ENCODE data around the gene PMEL. TPM values are rescaled to one million over a fixed set of nuclear protein-coding genes. Genes with fewer than 3 reads are reported as not detected.
"Not testable (repeated sequence)": the region's sequence is repeated elsewhere in the genome, so short reads cannot be mapped to it uniquely, and the experiment has no call there.

Gene PMEL
- total RNA-seq, 1 experiment from 2014 or later = not detected

DNA sequence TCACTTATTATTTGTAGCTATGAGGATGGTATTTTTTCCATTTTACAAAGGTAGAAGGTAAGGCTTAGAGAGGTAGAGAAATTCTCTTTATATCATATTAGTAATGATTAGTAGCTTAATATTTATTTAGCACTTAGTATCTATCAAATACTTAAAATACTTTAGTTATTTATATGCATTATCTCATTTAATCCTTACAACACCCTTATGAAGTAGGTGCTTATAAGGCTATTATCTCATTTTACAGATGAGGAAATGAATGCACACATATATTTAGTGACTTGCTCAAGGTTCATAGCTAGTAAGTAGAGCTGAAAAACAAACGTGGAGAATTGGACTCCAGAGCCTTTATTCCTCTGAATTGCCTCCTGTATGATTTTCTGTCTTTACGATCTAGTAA lies 19.0 kb upstream of the PMEL start:
- no peak for DNase-seq (ENCODE audit: unreplicated experiment)
- intact Hi-C loops (cut with micrococcal nuclease) = no loop called here
- ChIA-PET POLR2A (interaction anchor here (0.7 to 3.0 kb wide), 3 partner anchors 11 to 57 kb away, joined by 3 to 25 read pairs (median 23); partner anchors contain the start of genes RAB5B and SUOX), CTCF (interaction anchor here (0.6 to 7.0 kb wide), 6 partner anchors 10 to 59 kb away, joined by 3 to 80 read pairs (median 4); partner anchors contain the start of gene SUOX)
- no peaks in the 10 kb centered on the region for H3K9me3 Mint-ChIP-seq (ENCODE audit: unreplicated experiment)
- TF ChIP-seq, protein P1, sequence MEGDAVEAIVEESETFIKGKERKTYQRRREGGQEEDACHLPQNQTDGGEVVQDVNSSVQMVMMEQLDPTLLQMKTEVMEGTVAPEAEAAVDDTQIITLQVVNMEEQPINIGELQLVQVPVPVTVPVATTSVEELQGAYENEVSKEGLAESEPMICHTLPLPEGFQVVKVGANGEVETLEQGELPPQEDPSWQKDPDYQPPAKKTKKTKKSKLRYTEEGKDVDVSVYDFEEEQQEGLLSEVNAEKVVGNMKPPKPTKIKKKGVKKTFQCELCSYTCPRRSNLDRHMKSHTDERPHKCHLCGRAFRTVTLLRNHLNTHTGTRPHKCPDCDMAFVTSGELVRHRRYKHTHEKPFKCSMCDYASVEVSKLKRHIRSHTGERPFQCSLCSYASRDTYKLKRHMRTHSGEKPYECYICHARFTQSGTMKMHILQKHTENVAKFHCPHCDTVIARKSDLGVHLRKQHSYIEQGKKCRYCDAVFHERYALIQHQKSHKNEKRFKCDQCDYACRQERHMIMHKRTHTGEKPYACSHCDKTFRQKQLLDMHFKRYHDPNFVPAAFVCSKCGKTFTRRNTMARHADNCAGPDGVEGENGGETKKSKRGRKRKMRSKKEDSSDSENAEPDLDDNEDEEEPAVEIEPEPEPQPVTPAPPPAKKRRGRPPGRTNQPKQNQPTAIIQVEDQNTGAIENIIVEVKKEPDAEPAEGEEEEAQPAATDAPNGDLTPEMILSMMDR (IDR thresholded peaks at IDR 0.05; ENCODE audit: unreplicated experiment) = no peak
- H3K36me3 Mint-ChIP-seq (ENCODE audit: insufficient read depth, unreplicated experiment) = peaks cover 78% of the 10 kb centered on the region
- no peak overlapping the region for H3K4me3 Mint-ChIP-seq (ENCODE audit: unreplicated experiment)
- H3K27ac Mint-ChIP-seq (ENCODE audit: low read depth, unreplicated experiment) = no peak overlapping the region
- BruUV-seq (replicated peaks) = no TSS peak
- H3K4me1 Mint-ChIP-seq (ENCODE audit: insufficient read depth, unreplicated experiment) = no peaks in the 10 kb centered on the region
- no peaks in the 10 kb centered on the region for H3K27me3 Mint-ChIP-seq (ENCODE audit: insufficient read depth, unreplicated experiment)

DNA sequence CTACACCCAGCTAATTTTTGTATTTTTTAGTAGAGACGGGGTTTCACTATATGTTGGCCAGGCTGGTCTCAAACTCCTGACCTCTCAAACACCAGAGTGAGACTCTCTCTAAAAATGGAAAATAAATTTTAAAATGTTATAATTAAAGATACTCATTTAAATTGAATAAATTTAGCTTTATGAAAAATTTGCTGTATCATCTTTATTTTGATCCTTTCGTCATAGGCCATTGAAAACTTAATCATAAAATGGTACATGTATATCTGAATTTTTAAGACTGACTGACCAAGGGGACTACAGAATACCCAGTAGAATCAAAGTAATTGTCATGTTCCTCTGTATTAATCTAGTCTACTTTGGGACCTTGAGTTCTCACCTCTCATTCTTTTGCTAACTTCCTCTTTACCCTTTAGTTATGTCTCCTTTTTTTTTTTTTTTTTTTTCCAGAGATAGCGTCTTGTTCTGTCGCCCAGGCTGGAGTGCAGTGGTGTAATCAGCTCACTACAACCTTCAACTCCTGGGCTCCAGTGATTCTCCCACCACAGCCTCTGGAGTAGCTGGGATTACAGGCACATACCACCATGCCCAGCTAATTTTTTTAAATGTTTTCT lies 17.5 kb upstream of the PMEL start:
- Mint-ChIP-seq H3K9me3 (ENCODE audit: unreplicated experiment) (no peaks in the 10 kb centered on the region), H3K36me3 (ENCODE audit: insufficient read depth, unreplicated experiment) (peaks cover 63% of the 10 kb centered on the region), H3K27me3 (ENCODE audit: insufficient read depth, unreplicated experiment) (no peaks in the 10 kb centered on the region), H3K27ac (ENCODE audit: low read depth, unreplicated experiment) (no peak overlapping the region), H3K4me1 (ENCODE audit: insufficient read depth, unreplicated experiment) (peaks cover 2% of the 10 kb centered on the region), H3K4me3 (ENCODE audit: unreplicated experiment) (no peak overlapping the region)
- DNase-seq (ENCODE audit: unreplicated experiment) = no peak
- TF ChIP-seq, protein P1 (IDR thresholded peaks at IDR 0.05; ENCODE audit: unreplicated experiment) = no peak
- ChIA-PET POLR2A (interaction anchor here (1.1 to 2.9 kb wide), 5 partner anchors 10 to 145 kb away, joined by 3 to 36 read pairs (median 5); partner anchors contain the start of genes ESYT1, RAB5B and SUOX), CTCF (interaction anchor here (0.5 to 7.0 kb wide), 8 partner anchors 8 to 97 kb away, joined by 3 to 80 read pairs (median 4); partner anchors contain the start of genes DGKA, RAB5B and SUOX)
- no TSS peak for BruUV-seq (replicated peaks)
- intact Hi-C loops (cut with micrococcal nuclease) = no loop called here

DNA sequence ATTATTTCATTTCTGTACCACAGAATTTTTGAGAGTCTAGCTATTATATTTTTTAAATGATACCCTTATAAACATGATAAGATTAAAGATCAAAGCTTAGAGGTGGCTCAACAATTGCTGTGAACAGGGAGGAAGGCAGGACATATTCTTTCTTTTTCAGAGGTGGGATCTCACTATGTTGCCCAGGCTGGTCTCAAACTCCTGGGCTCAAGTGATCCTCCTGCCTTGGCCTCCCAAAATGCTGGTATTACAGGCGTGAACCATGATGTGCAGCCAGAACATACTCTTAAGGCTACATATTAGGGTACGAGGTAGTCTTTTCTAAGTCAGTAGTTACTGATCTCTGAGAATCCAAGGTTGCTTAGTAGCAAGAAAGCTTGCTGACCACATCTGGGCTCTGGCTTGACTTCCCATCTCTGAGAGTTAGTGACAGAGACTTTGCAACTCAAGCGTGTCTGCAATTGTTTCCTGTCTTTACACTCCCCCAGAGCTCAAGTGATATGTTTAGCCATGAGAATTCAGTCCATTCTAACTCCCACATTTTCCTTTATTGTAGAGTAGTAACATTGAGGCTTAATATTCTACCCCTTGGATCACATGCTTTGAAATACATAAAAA lies 16.6 kb upstream of the PMEL start:
- Mint-ChIP-seq H3K27me3 (ENCODE audit: insufficient read depth, unreplicated experiment) (no peaks in the 10 kb centered on the region), H3K36me3 (ENCODE audit: insufficient read depth, unreplicated experiment) (peaks cover 62% of the 10 kb centered on the region), H3K4me3 (ENCODE audit: unreplicated experiment) (no peak overlapping the region), H3K27ac (ENCODE audit: low read depth, unreplicated experiment) (no peak overlapping the region), H3K4me1 (ENCODE audit: insufficient read depth, unreplicated experiment) (peaks cover 5% of the 10 kb centered on the region), H3K9me3 (ENCODE audit: unreplicated experiment) (no peaks in the 10 kb centered on the region)
- no TSS peak for BruUV-seq (replicated peaks)
- CTCF ChIA-PET = interaction anchor here (0.5 to 7.0 kb wide), 13 partner anchors 8 to 164 kb away, joined by 3 to 80 read pairs (median 3); partner anchors contain the start of genes DGKA, ORMDL2, RAB5B and SARNP
- intact Hi-C loops (cut with micrococcal nuclease) = no loop called here
- TF ChIP-seq, protein P1 (IDR thresholded peaks at IDR 0.05; ENCODE audit: unreplicated experiment) = no peak
- no peak for DNase-seq (ENCODE audit: unreplicated experiment)
- POLR2A ChIA-PET = interaction anchor here (0.6 to 2.9 kb wide), 9 partner anchors 9 to 737 kb away, joined by 3 to 36 read pairs (median 5); partner anchors contain the start of genes ESYT1, RAB5B and SUOX

DNA sequence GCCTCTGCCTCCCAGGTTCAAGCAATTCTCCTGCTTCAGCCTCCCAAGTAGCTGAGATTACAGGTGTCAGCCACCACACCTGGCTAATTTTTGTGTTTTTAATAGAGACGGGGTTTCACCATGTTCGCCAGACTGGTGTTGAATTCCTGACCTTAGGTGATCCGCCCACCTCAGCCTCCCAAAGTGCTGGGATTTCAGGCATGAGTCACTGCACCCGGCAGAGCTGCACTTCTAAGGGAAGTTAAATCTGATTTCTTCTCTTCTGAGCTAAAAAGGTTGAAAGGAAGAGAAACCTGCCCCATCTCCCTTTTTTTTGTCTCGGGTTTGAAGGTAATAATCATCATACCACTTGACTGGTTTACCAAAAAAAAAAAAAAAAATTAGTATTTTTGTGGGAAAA lies 16.0 kb upstream of the PMEL start:
- POLR2A ChIA-PET = interaction anchor here (0.6 to 2.9 kb wide), 6 partner anchors 8 to 185 kb away, joined by 4 to 36 read pairs (median 6); partner anchors contain the start of genes RAB5B and SUOX
- Mint-ChIP-seq H3K36me3 (ENCODE audit: insufficient read depth, unreplicated experiment) (peaks cover 62% of the 10 kb centered on the region), H3K27ac (ENCODE audit: low read depth, unreplicated experiment) (peak overlapping the region; percentile 27)
- H3K4me1 Mint-ChIP-seq (ENCODE audit: insufficient read depth, unreplicated experiment); BruUV-seq (replicated peaks); H3K4me3 Mint-ChIP-seq (ENCODE audit: unreplicated experiment); H3K27me3 Mint-ChIP-seq (ENCODE audit: insufficient read depth, unreplicated experiment); intact Hi-C loops (cut with micrococcal nuclease); H3K9me3 Mint-ChIP-seq (ENCODE audit: unreplicated experiment): not testable (repeated sequence)
- CTCF ChIA-PET = interaction anchor here (0.6 to 7.0 kb wide), 10 partner anchors 8 to 164 kb away, joined by 3 to 80 read pairs (median 3); partner anchors contain the start of genes ORMDL2, RAB5B, SARNP and SUOX
- DNase-seq (ENCODE audit: unreplicated experiment) = peak; percentile 53

Measured in MCF 10A (cell line).